Skin epidermis (tissue), 12 donors: Measurements from ENCODE around the gene PTPN11.
"Not testable (repeated sequence)": the region's sequence is repeated elsewhere in the genome, so short reads cannot be mapped to it uniquely, and the experiment has no call there.

Source experiments
- H3K27ac ChIP-seq, 21 experiments: fragments of 200-600 bp; sonication (generic) in 11 of 21; one replicate each; pipeline ENCODE4 v1.5.0; 2020; ENCODE audit warnings: mild to moderate bottlenecking in 3 of 21, inconsistent platforms in 2 of 21, moderate library complexity in 2 of 21
- H3K4me3 ChIP-seq, 7 experiments: fragments of 200-600 bp; sonication (generic) in 2 of 7; one replicate each; pipeline ENCODE4 v1.5.0; 2020; ENCODE audit warnings: inconsistent platforms in 2 of 7, mild to moderate bottlenecking in 2 of 7, moderate library complexity in 1 of 7

The PTPN11 gene

GRCh38 chr12:112408621-112409020 is 10.1 kb upstream of the PTPN11 start:
- H3K4me3 ChIP-seq, result peak overlapping the region; percentile 42 to 82 (median 62)
- peak overlapping the region in 20 of 21 experiments; percentile 73 to 95 (median 92) for H3K27ac ChIP-seq

- Histone ChIP-seq H3K27ac (peak within 1 kb of the TSS; percentile 73 to 95 (median 91)), H3K4me3 (peak within 1 kb of the TSS; percentile 42 to 82 (median 62))
Observed at GRCh38 chr12:112409064-112409905, 9.5 kb upstream of the PTPN11 start, which contains the start of gene RPL6. RPL6 (minus strand) TSS chr12:112409605; CDS start chr12:112408656, 949 bp downstream.

GRCh38 chr12:112409906-112410244 is 8.9 kb upstream of the PTPN11 start:
- no peak overlapping the region for H3K27ac ChIP-seq
- no peak overlapping the region for H3K4me3 ChIP-seq

- Histone ChIP-seq H3K27ac (no peak overlapping the region), H3K4me3 (no peak overlapping the region)
Observed at GRCh38 chr12:112413855-112414625, 4.7 kb upstream of the PTPN11 start.

- H3K4me3 ChIP-seq, H3K27ac ChIP-seq: not testable (repeated sequence)
Observed at GRCh38 chr12:112415457-112415856, 3.3 kb upstream of the PTPN11 start.

GRCh38 chr12:112418273-112418607 is 507 bp upstream of the PTPN11 start:
- Histone ChIP-seq H3K4me3 (peak overlapping the region; percentile 72 to 99 (median 87)), H3K27ac (peak overlapping the region; percentile 47 to 100 (median 96))

GRCh38 chr12:112419297-112420133 is 768 bp downstream of the PTPN11 start:
- H3K4me3 ChIP-seq, result peak overlapping the region; percentile 72 to 99 (median 87)
- peak overlapping the region; percentile 88 to 100 (median 96) for H3K27ac ChIP-seq

GRCh38 chr12:112420740-112421139 is 2.0 kb downstream of the PTPN11 start:
- H3K4me3 ChIP-seq, result no peak overlapping the region
- peak overlapping the region in 1 of 21 experiments; percentile 25 for H3K27ac ChIP-seq

- H3K27ac ChIP-seq, result peak overlapping the region in 1 of 21 experiments; percentile 8
Observed at GRCh38 chr12:112421363-112421762, 2.6 kb downstream of the PTPN11 start.

GRCh38 chr12:112422531-112422930 is 3.8 kb downstream of the PTPN11 start:
- peak overlapping the region in 3 of 21 experiments; percentile 26 to 33 (median 30) for H3K27ac ChIP-seq

More at GRCh38 chr12:112421363-112421762, 2.6 kb downstream of the PTPN11 start:
- no peak overlapping the region for H3K4me3 ChIP-seq

GRCh38 chr12:112424126-112424525 is 5.4 kb downstream of the PTPN11 start:
- no peak overlapping the region for H3K4me3 ChIP-seq
- H3K27ac ChIP-seq, result no peak overlapping the region

More at GRCh38 chr12:112422531-112422930, 3.8 kb downstream of the PTPN11 start:
- no peak overlapping the region for H3K4me3 ChIP-seq

- Histone ChIP-seq H3K27ac (no peak overlapping the region), H3K4me3 (no peak overlapping the region)
Observed at GRCh38 chr12:112425582-112426382, 7.0 kb downstream of the PTPN11 start.

GRCh38 chr12:112427760-112428159 is 9.0 kb downstream of the PTPN11 start:
- no peak overlapping the region for H3K27ac ChIP-seq
- no peak overlapping the region for H3K4me3 ChIP-seq

GRCh38 chr12:112430929-112431328 is 12.2 kb downstream of the PTPN11 start:
- no peak overlapping the region for H3K27ac ChIP-seq

GRCh38 chr12:112431965-112432364 is 13.2 kb downstream of the PTPN11 start:
- Histone ChIP-seq H3K4me3 (no peak overlapping the region), H3K27ac (no peak overlapping the region)

More at GRCh38 chr12:112430929-112431328, 12.2 kb downstream of the PTPN11 start:
- H3K4me3 ChIP-seq, result no peak overlapping the region

- H3K27ac ChIP-seq, result no peak overlapping the region
- H3K4me3 ChIP-seq, result no peak overlapping the region
Observed at GRCh38 chr12:112433551-112433950, 14.8 kb downstream of the PTPN11 start.

GRCh38 chr12:112438645-112439044 is 19.9 kb downstream of the PTPN11 start:
- not testable (repeated sequence) for H3K27ac ChIP-seq, H3K4me3 ChIP-seq

GRCh38 chr12:112439769-112440168 is 21.0 kb downstream of the PTPN11 start:
- H3K27ac ChIP-seq, result no peak overlapping the region
- no peak overlapping the region for H3K4me3 ChIP-seq

- H3K27ac ChIP-seq, result not testable (repeated sequence)
Observed at GRCh38 chr12:112440653-112441052, 21.9 kb downstream of the PTPN11 start.

More at GRCh38 chr12:112440653-112441052, 21.9 kb downstream of the PTPN11 start:
- not testable (repeated sequence) for H3K4me3 ChIP-seq
